ENCODE data around the gene ARAP2. TPM values are rescaled to one million over a fixed set of nuclear protein-coding genes. Genes with fewer than 3 reads are reported as not detected.

Gene ARAP2
- total and polyA plus RNA-seq, 9 of the 15 experiments (the other 6 are each of a cell fraction or from before 2014, with no cell fraction given) = 0.03 to 0.35 (median 0.11) TPM; not detected in 4

DNA sequence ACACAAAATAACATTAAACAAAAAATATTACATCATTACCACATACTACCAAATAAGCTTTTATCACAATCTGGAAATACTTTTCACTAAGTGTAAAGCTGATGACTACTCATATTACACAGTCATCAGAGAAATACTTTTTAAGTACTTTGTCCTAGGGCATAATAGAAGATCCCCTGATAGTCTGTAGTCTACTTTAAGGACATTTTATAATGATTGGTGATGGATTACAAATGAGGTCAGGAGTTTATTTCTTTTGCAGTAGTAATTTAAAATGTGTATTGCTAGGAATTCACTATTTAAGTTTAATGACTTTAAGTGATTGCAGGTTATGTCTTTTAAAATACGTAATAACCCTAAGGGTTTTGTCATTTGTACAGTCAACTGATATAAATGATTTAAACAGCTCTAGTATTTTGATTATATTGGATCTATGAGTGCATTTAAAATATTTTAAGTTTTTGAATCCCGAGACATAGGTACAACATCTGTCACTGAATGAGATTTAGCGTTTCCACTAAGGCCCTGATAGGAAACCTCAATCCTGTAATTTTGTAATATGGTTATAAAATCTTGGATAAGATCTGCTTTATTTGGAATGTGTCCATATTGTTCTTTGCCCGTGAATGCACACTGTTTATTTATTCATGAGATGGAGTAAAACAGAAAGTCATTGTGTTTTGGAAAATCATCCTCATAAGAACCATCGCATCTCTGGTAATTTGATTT is 189.5 kb downstream of the ARAP2 start (continued):
- no peak for TF ChIP-seq E2F3 (CRISPR knock-in tag; IDR thresholded peaks at IDR 0.05)

DNA sequence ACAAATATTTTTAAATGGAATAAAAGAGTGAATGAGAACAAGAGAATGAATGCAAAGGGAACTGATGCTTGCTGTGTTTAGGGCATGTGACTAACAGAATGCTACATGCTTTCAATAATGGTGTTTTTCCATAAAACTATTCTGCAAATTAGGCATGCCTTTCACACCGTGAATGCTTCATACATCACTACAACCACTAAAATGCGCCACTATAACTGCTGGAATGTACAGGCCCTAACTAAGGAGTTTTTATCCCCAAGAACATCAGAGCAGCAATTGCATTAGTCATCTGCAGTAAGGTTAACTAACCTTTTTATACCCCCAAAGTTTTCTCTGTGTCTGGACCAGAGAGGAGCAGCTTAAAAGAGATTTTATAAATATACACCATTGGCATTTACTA is 190.4 kb downstream of the ARAP2 start:
- ATAC-seq (no peak), DNase-seq (ENCODE audit: extremely low read depth in 1 of 4, low spot score in 3 of 4) (no peak), FAIRE-seq (no peak)
- H3K36me3 ChIP-seq (ENCODE audit: control insufficient read depth, insufficient read depth, low read length) = no peaks in the 10 kb centered on the region
- H3K9me3 ChIP-seq (replicated peaks; ENCODE audit: control insufficient read depth, insufficient read depth, low read depth, low read length) = no peaks in the 10 kb centered on the region
- H3K4me3 ChIP-seq = no peak overlapping the region
- no peaks in the 10 kb centered on the region for H3K4me1 ChIP-seq (replicated peaks in 1 of 2; ENCODE audit: control insufficient read depth in 2 of 2, insufficient read depth in 2 of 2, low read length in 2 of 2)
- no peaks in the 10 kb centered on the region for H3K9me1 ChIP-seq (ENCODE audit: control insufficient read depth, insufficient read depth, low read length)
- H3K9ac ChIP-seq (ENCODE audit: insufficient read depth in 1 of 2, low read depth in 2 of 2, low read length in 2 of 2) = no peak overlapping the region
- ChIA-PET CTCF (ENCODE audit: low intra/inter-chr PET ratio) (no interaction called here), POLR2A (no interaction called here)
- no peak overlapping the region for H3K27ac ChIP-seq (ENCODE audit: extremely low read depth, low read depth, low read length)
- in situ Hi-C loops (cut with MboI) = no loop called here
- TF ChIP-seq ZNF780A (CRISPR knock-in tag; IDR thresholded peaks at IDR 0.05) (no peak), TEAD1 (CRISPR knock-in tag; IDR thresholded peaks at IDR 0.05) (no peak), BCL6 (CRISPR knock-in tag; IDR thresholded peaks at IDR 0.05) (no peak), NFIX (CRISPR knock-in tag; IDR thresholded peaks at IDR 0.05; ENCODE audit: low read depth) (no peak), PYGO2 (tag; IDR thresholded peaks at IDR 0.05) (no peak), CHAMP1 (IDR thresholded peaks at IDR 0.05) (no peak), SREBF2 (CRISPR knock-in tag; IDR thresholded peaks at IDR 0.05) (no peak), COPS2 (conservative IDR thresholded peaks at IDR 0.05) (no peak), SRSF1 (IDR thresholded peaks at IDR 0.05; ENCODE audit: low read depth, low read length) (no peak), SAFB2 (IDR thresholded peaks at IDR 0.05; ENCODE audit: borderline replicate concordance, low read depth, low read length, severe bottlenecking) (no peak), EP400 (IDR thresholded peaks at IDR 0.05) (no peak), POLR3G (IDR thresholded peaks at IDR 0.05; ENCODE audit: extremely low read depth, insufficient read length, insufficient replicate concordance) (no peak), NCOA1 (IDR thresholded peaks at IDR 0.05; ENCODE audit: low read depth) (no peak), BRF1 (IDR thresholded peaks at IDR 0.05; ENCODE audit: borderline replicate concordance, extremely low read depth, insufficient read length) (no peak)
- TF ChIP-seq, protein P1, sequence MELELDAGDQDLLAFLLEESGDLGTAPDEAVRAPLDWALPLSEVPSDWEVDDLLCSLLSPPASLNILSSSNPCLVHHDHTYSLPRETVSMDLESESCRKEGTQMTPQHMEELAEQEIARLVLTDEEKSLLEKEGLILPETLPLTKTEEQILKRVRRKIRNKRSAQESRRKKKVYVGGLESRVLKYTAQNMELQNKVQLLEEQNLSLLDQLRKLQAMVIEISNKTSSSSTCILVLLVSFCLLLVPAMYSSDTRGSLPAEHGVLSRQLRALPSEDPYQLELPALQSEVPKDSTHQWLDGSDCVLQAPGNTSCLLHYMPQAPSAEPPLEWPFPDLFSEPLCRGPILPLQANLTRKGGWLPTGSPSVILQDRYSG (tag; conservative IDR thresholded peaks at IDR 0.05; ENCODE audit: low read depth) = no peak
- no peak overlapping the region for H2AFZ ChIP-seq (ENCODE audit: low read depth, low read length)
- WGBS (ENCODE audit: insufficient coverage, low coverage, missing lambda C conversion rate) = 0% methylated on average over 2 of the region's 2 CpGs
- intact Hi-C loops (cut with micrococcal nuclease) = no loop called here
- BruUV-seq (replicated peaks) = no TSS peak
- no peaks in the 10 kb centered on the region for H4K20me1 ChIP-seq (replicated peaks; ENCODE audit: control insufficient read depth, insufficient read depth, low read length)
- H3K79me2 ChIP-seq (ENCODE audit: control insufficient read depth, insufficient read depth, low read length) = no peaks in the 10 kb centered on the region
- no peaks in the 10 kb centered on the region for H3K27me3 ChIP-seq (ENCODE audit: control insufficient read depth in 2 of 2, insufficient read depth in 2 of 2, low read length in 2 of 2)
- no peak overlapping the region for H3K4me2 ChIP-seq (ENCODE audit: insufficient read depth, low read length)
